ENCODE results near the gene PALD1. TPM values are rescaled to one million over a fixed set of nuclear protein-coding genes. Genes with fewer than 3 reads are reported as not detected.

Gene PALD1
- total and polyA plus RNA-seq, 2 of the 4 experiments (the other 2 are of a cell fraction), result 0.12 to 0.18 TPM

DNA sequence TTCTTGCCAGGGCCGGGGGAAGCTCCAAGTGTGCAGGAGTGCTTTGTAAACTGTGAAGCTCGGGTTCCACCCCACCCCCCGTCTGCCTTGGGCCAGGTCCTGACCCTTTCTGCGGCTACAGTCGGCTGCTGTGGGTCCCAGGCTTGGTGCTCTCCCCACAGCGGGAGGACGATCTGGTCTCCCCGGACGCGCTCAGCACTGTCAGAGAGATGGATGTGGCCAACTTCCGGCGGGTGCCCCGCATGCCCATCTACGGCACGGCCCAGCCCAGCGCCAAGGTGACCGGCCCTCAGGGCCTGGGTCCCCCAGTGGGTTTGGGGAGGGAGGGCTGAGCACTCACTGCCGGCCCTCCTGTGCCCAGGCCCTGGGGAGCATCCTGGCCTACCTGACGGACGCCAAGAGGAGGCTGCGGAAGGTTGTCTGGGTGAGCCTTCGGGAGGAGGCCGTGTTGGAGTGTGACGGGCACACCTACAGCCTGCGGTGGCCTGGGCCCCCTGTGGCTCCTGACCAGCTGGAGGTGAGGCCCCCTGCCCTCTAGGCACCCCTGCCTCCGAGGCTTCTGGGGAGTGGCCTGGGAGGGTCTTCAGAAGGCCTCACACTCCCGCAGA, 60.3 kb downstream of the PALD1 start:
- H2AK5ac ChIP-seq (ENCODE audit: low read depth, low read length), result no peak overlapping the region
- no peaks in the 10 kb centered on the region for H3K36me3 ChIP-seq (ENCODE audit: control insufficient read depth, insufficient read depth, low read length)
- ChIA-PET CTCF (no interaction called here), POLR2A (ENCODE audit: unreplicated experiment) (no interaction called here)
- no TSS peak for BruUV-seq (replicated peaks)
- H4K8ac ChIP-seq (ENCODE audit: low read depth in 2 of 2, low read length in 2 of 2), result no peak overlapping the region
- H4K20me1 ChIP-seq (ENCODE audit: insufficient read depth, low read length), result no peaks in the 10 kb centered on the region
- no peaks in the 10 kb centered on the region for H3K79me1 ChIP-seq (ENCODE audit: low read depth in 1 of 2, low read length in 2 of 2)
- H2AFZ ChIP-seq (replicated peaks; ENCODE audit: low read length, poor library complexity), result no peak overlapping the region
- no peak overlapping the region for H4K5ac ChIP-seq (ENCODE audit: low read depth, low read length)
- H4K91ac ChIP-seq (ENCODE audit: insufficient read depth, low read depth, low read length), result no peak overlapping the region
- H3K4me1 ChIP-seq (ENCODE audit: control insufficient read depth, insufficient read depth, low read length), result no peaks in the 10 kb centered on the region
- in situ Hi-C loops (cut with MboI; ENCODE audit: low sequenced_read_pairs), result loop anchor here (5.0 kb wide), 1 partner anchor 77 kb away; no protein-coding TSS in a partner anchor
- H3K56ac ChIP-seq (ENCODE audit: extremely low read depth, insufficient read depth, low read length), result no peak overlapping the region
- no peak overlapping the region for H2BK5ac ChIP-seq (ENCODE audit: low read depth, low read length, poor library complexity, severe bottlenecking)
- ATAC-seq (ENCODE audit: low read depth), result no peak
- H3K4ac ChIP-seq (ENCODE audit: low read depth, low read length), result no peak overlapping the region
- H3K23ac ChIP-seq (ENCODE audit: low read depth, low read length), result no peak overlapping the region
- no peak overlapping the region for H3K9ac ChIP-seq (ENCODE audit: low read depth, low read length)
- dilution Hi-C loops (cut with HindIII; ENCODE audit: low sequenced_read_pairs, unreplicated experiment), result no loop called here
- no peak overlapping the region for H3K14ac ChIP-seq (replicated peaks; ENCODE audit: low read depth, low read length)
- peaks cover 30% of the 10 kb centered on the region for H3K27me3 ChIP-seq (ENCODE audit: control insufficient read depth, insufficient read depth, low read length)
- H3K27ac ChIP-seq (ENCODE audit: insufficient read depth, low read length), result no peak overlapping the region
- intact Hi-C loops (cut with micrococcal nuclease), result no loop called here
- H3K4me2 ChIP-seq (ENCODE audit: low read depth, low read length), result no peak overlapping the region
- DNase-seq, result no peak
- no peak overlapping the region for H3K18ac ChIP-seq (ENCODE audit: low read depth, low read length)
- H2BK15ac ChIP-seq (ENCODE audit: low read depth, low read length), result no peak overlapping the region
- no peak overlapping the region for H2BK20ac ChIP-seq (ENCODE audit: low read depth, low read length)
- TF ChIP-seq POLR2A (IDR thresholded peaks at IDR 0.05; ENCODE audit: low read depth, low read length) (no peak), NFE2L2 (IDR thresholded peaks at IDR 0.05; ENCODE audit: low read depth, low read length) (no peak), SMC3 (IDR thresholded peaks at IDR 0.05; ENCODE audit: low read depth, low read length) (no peak), BHLHE40 (IDR thresholded peaks at IDR 0.05; ENCODE audit: low read depth, low read length) (no peak), RFX5 (IDR thresholded peaks at IDR 0.05; ENCODE audit: low read depth, low read length) (no peak), MXI1 (IDR thresholded peaks at IDR 0.05; ENCODE audit: borderline replicate concordance, low read depth, low read length) (no peak), CEBPB (IDR thresholded peaks at IDR 0.05; ENCODE audit: low read depth, low read length) (no peak), CHD1 (IDR thresholded peaks at IDR 0.05; ENCODE audit: low read depth, low read length) (no peak)
- H3K4me3 ChIP-seq (ENCODE audit: insufficient read depth, low read depth, low read length), result no peak overlapping the region
- WGBS, 2 experiments (ENCODE audit: extremely low coverage in 2 of 2, insufficient read length in 1 of 2), result 76% methylated on average over 8 of the region's 27 CpGs; no CpG with 5 or more reads in 1 of the 2 experiments
- no peak overlapping the region for H2BK120ac ChIP-seq (ENCODE audit: low read depth, low read length)
- H3K9me3 ChIP-seq (ENCODE audit: control insufficient read depth, insufficient read depth, low read length), result no peaks in the 10 kb centered on the region
- H3K9me1 ChIP-seq (ENCODE audit: insufficient read depth, low read length), result no peaks in the 10 kb centered on the region
- no peak overlapping the region for H2AK9ac ChIP-seq (replicated peaks; ENCODE audit: low read depth, low read length, poor library complexity)

Measured in IMR-90 (cell line).